HEK293 (cell line): ENCODE data around the gene FUT4.

ENCODE experiments used
- CTCF ChIA-PET: fragments of 350-600 bp; formaldehyde crosslinking; extraction: SDS; loops from one replicate; lab custom pipeline; 2021; ENCODE audit warnings: antibody characterized with exemption; lab: Yijun Ruan, JAX
- POLR2A ChIA-PET: fragments of 300-600 bp; formaldehyde crosslinking; extraction: SDS; loops from one replicate; lab custom pipeline; 2020; ENCODE audit warnings: antibody characterized with exemption, inconsistent platforms; lab: Yijun Ruan, JAX
- H3K27ac ChIP-seq: fragments of 200-500 bp; sonication (Bioruptor generic); 2 replicates; pipeline ENCODE4 v1.5.1; 2014; ENCODE audit warnings: low read depth, low read length, control low read depth, inconsistent platforms; ENCODE audit errors: extremely low read depth
- H3K36me3 ChIP-seq, 2 experiments: fragments of 200-500 bp in 1 of 2; sonication (Bioruptor generic) in 1 of 2; 1 replicate in 1 of 2; 2 replicates in 1 of 2; pipeline ENCODE4 v1.5.1; 2014 to 2017; ENCODE audit warnings: inconsistent platforms in 2 of 2, low read length in 2 of 2; ENCODE audit not compliant: control insufficient read depth in 2 of 2, insufficient read depth in 1 of 2
- H3K4me1 ChIP-seq: fragments of 200-500 bp; sonication (Bioruptor generic); 2 replicates; pipeline ENCODE4 v1.5.1; 2014; ENCODE audit warnings: mild to moderate bottlenecking, low read length, inconsistent platforms; ENCODE audit not compliant: control insufficient read depth, insufficient read depth
- H3K4me3 ChIP-seq: 2 replicates; pipeline ENCODE4 v1.5.1; 2011; ENCODE audit warnings: low read depth, mild to moderate bottlenecking, control low read depth, low read length, moderate library complexity
- H3K9me3 ChIP-seq: fragments of 200-500 bp; sonication (Bioruptor generic); 2 replicates; pipeline ENCODE4 v1.5.1; 2014; ENCODE audit warnings: low read depth, low read length, inconsistent platforms; ENCODE audit not compliant: control insufficient read depth, insufficient read depth
- GFI1B ChIP-seq: fragments of 450-650 bp; formaldehyde crosslinking; IDR thresholded peaks from 2 replicates; pipeline ENCODE4 v1.5.1; 2016; ENCODE audit warnings: missing biosample characterization, missing genetic modification characterization
- PRDM1 ChIP-seq: fragments of 450-650 bp; formaldehyde crosslinking; IDR thresholded peaks from 2 replicates; pipeline ENCODE4; 2016; ENCODE audit warnings: missing biosample characterization, missing genetic modification characterization
- ZNF121 ChIP-seq: fragments of 450-650 bp; formaldehyde crosslinking; IDR thresholded peaks from 2 replicates; pipeline ENCODE4 v1.5.1; 2016; ENCODE audit warnings: missing biosample characterization, missing genetic modification characterization
- ZNF214 ChIP-seq: fragments of 450-650 bp; formaldehyde crosslinking; IDR thresholded peaks from 2 replicates; pipeline ENCODE4 v1.5.1; 2017; ENCODE audit warnings: missing biosample characterization, mild to moderate bottlenecking, missing genetic modification characterization, borderline replicate concordance
- ZNF23 ChIP-seq: fragments of 450-650 bp; formaldehyde crosslinking; IDR thresholded peaks from 2 replicates; pipeline ENCODE4 v1.5.1; 2016; ENCODE audit warnings: missing biosample characterization, missing genetic modification characterization, borderline replicate concordance
- ZNF366 ChIP-seq: fragments of 450-650 bp; formaldehyde crosslinking; conservative IDR thresholded peaks from 2 replicates; pipeline ENCODE4 v1.5.1; 2016; ENCODE audit warnings: missing biosample characterization, missing genetic modification characterization
- ZNF423 ChIP-seq: fragments of 450-650 bp; formaldehyde crosslinking; IDR thresholded peaks from 2 replicates; pipeline ENCODE4 v1.5.1; 2016; ENCODE audit warnings: missing biosample characterization, missing genetic modification characterization
- ZNF544 ChIP-seq: fragments of 450-650 bp; formaldehyde crosslinking; IDR thresholded peaks from 2 replicates; pipeline ENCODE4 v1.5.0; 2017; ENCODE audit warnings: missing biosample characterization, missing genetic modification characterization
- ZNF571 ChIP-seq: fragments of 450-650 bp; formaldehyde crosslinking; IDR thresholded peaks from 2 replicates; pipeline ENCODE4 v1.5.0; 2017; ENCODE audit warnings: missing biosample characterization, missing genetic modification characterization
- ZNF654 ChIP-seq: fragments of 450-650 bp; formaldehyde crosslinking; IDR thresholded peaks from 2 replicates; pipeline ENCODE4 v1.5.1; 2016; ENCODE audit warnings: low read depth, missing biosample characterization, missing genetic modification characterization
- ZNF701 ChIP-seq: fragments of 450-650 bp; formaldehyde crosslinking; IDR thresholded peaks from 2 replicates; pipeline ENCODE4 v1.5.1; 2016; ENCODE audit warnings: missing biosample characterization, missing genetic modification characterization
- ZXDB ChIP-seq: fragments of 450-650 bp; formaldehyde crosslinking; IDR thresholded peaks from 2 replicates; pipeline ENCODE4 v1.5.1; 2016; ENCODE audit warnings: missing biosample characterization, missing genetic modification characterization
- TF ChIP-seq, protein P1 (sequence below): fragments of 450-650 bp; formaldehyde crosslinking; IDR thresholded peaks from 2 replicates; pipeline ENCODE4 v1.5.1; 2017; ENCODE audit warnings: missing biosample characterization, missing genetic modification characterization
- TF ChIP-seq, protein P2 (sequence below): IDR thresholded peaks from 2 replicates; pipeline ENCODE4 v1.6.1; 2011; ENCODE audit warnings: mild to moderate bottlenecking, low read depth, low read length, borderline replicate concordance
- TF ChIP-seq, protein P3 (sequence below): fragments of 450-650 bp; formaldehyde crosslinking; IDR thresholded peaks from 2 replicates; pipeline ENCODE4 v1.5.1; 2016; ENCODE audit warnings: missing biosample characterization, missing genetic modification characterization
- TF ChIP-seq, protein P4 (sequence below): fragments of 450-650 bp; formaldehyde crosslinking; conservative IDR thresholded peaks from 2 replicates; pipeline ENCODE4 v1.5.1; 2016; ENCODE audit warnings: low read depth, missing biosample characterization, missing genetic modification characterization
- TF ChIP-seq, protein P5 (sequence below): fragments of 450-650 bp; formaldehyde crosslinking; IDR thresholded peaks from 2 replicates; pipeline ENCODE4 v1.5.1; 2016; ENCODE audit warnings: missing biosample characterization, missing genetic modification characterization

Gene FUT4

DNA sequence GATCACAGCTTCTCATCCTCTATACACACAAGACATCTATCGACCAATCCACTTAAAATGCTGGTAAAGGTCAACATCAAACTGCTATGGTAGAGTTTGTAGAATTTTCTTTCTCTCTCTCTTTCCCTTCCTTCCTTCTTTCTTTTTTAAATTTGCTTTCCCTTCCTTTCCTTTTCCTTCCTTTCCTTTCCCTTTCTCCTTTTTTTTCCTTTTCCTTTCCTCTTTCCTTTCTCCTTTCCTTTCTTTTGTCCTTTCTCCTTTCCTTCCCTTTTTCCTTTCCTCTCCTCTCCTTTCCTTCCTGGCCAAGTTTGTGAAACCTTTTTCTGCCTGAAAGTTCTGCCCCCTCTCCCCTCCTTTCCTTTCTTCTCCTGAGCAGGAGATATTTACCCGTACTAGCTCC lies 28.3 kb upstream of the FUT4 start:
- Histone ChIP-seq H3K36me3 (no peaks in the 10 kb centered on the region), H3K4me3 (no peak overlapping the region), H3K4me1 (0 out of 2 replicates have a peak, but pooled peaks cover 5% of the 10 kb centered on the region)
- CTCF ChIA-PET: interaction anchor here (0.7 to 2.6 kb wide), 3 partner anchors 10 to 620 kb away, joined by 6 to 9 read pairs (median 6); no protein-coding TSS in a partner anchor
- no peak for TF ChIP-seq ZNF571
- peak; percentile 53 for TF ChIP-seq ZNF366 (tag by site-specific recombination)
- no peak for TF ChIP-seq ZNF544
- TF ChIP-seq PRDM1 (tag by site-specific recombination): peak; percentile 100
- TF ChIP-seq, all 188 proteins: peak for 2
- POLR2A ChIA-PET: no interaction called here
- Histone ChIP-seq H3K27ac (no peak overlapping the region), H3K9me3 (no peaks in the 10 kb centered on the region)

DNA sequence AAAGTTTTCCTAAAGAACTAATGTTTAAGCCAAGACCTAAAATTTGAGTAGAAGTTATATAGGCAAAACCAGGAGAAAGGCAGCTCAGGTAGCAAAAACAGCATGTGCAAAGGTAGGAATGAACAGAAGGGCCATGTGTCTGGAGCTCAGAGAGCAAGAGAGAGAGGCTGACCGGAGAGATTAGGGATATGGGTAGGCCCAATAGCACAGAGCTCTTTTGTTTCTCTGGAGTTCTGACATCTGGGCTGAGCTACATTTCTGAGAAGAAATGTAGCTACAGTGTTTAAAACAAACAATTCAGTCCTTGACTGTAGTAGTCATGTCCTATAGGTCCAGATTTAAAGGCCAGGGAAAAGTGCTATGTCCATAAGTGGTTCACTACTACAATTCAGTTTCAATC lies 27.0 kb upstream of the FUT4 start:
- CTCF ChIA-PET: interaction anchor here (0.7 to 1.8 kb wide), 9 partner anchors 9 to 1604 kb away, joined by 3 to 6 read pairs (median 3); no protein-coding TSS in a partner anchor
- Histone ChIP-seq H3K9me3 (no peaks in the 10 kb centered on the region), H3K36me3 (no peaks in the 10 kb centered on the region), H3K4me1 (0 out of 2 replicates have a peak, but pooled peaks cover 5% of the 10 kb centered on the region), H3K27ac (no peak overlapping the region), H3K4me3 (no peak overlapping the region)
- TF ChIP-seq ZNF701 (tag by site-specific recombination): no peak
- no peak for TF ChIP-seq GFI1B (tag by site-specific recombination)
- no peak for TF ChIP-seq ZXDB (tag by site-specific recombination)
- TF ChIP-seq, protein P1, sequence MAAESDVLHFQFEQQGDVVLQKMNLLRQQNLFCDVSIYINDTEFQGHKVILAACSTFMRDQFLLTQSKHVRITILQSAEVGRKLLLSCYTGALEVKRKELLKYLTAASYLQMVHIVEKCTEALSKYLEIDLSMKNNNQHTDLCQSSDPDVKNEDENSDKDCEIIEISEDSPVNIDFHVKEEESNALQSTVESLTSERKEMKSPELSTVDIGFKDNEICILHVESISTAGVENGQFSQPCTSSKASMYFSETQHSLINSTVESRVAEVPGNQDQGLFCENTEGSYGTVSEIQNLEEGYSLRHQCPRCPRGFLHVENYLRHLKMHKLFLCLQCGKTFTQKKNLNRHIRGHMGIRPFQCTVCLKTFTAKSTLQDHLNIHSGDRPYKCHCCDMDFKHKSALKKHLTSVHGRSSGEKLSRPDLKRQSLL: no peak
- TF ChIP-seq, protein P2, sequence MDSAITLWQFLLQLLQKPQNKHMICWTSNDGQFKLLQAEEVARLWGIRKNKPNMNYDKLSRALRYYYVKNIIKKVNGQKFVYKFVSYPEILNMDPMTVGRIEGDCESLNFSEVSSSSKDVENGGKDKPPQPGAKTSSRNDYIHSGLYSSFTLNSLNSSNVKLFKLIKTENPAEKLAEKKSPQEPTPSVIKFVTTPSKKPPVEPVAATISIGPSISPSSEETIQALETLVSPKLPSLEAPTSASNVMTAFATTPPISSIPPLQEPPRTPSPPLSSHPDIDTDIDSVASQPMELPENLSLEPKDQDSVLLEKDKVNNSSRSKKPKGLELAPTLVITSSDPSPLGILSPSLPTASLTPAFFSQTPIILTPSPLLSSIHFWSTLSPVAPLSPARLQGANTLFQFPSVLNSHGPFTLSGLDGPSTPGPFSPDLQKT: no peak
- no peak for TF ChIP-seq ZNF214 (tag by site-specific recombination)
- no peak for TF ChIP-seq ZNF23 (tag by site-specific recombination)
- TF ChIP-seq ZNF654 (tag by site-specific recombination): no peak
- TF ChIP-seq, protein P3, sequence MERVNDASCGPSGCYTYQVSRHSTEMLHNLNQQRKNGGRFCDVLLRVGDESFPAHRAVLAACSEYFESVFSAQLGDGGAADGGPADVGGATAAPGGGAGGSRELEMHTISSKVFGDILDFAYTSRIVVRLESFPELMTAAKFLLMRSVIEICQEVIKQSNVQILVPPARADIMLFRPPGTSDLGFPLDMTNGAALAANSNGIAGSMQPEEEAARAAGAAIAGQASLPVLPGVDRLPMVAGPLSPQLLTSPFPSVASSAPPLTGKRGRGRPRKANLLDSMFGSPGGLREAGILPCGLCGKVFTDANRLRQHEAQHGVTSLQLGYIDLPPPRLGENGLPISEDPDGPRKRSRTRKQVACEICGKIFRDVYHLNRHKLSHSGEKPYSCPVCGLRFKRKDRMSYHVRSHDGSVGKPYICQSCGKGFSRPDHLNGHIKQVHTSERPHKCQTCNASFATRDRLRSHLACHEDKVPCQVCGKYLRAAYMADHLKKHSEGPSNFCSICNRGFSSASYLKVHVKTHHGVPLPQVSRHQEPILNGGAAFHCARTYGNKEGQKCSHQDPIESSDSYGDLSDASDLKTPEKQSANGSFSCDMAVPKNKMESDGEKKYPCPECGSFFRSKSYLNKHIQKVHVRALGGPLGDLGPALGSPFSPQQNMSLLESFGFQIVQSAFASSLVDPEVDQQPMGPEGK (tag by site-specific recombination): no peak
- TF ChIP-seq ZNF121 (tag by site-specific recombination): no peak
- POLR2A ChIA-PET: no interaction called here

DNA sequence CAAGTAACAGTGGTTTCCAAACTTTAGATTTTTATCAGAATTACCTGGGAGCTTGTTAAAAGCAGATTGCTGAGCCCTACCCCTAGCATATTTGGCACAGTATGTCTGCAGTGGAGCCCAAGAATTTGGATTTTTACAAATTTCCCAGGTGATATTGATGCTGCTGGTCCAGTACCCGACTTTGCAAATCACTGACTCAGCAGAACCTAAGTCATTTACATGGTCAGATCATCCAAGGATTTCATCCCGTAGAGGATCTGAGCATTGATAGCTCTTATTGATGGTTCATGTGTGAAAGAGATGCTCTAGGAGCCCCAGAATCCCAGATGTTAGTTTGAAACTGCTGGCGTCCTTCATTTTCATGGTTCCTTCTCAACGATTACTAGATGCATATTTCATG lies 25.4 kb upstream of the FUT4 start:
- H3K27ac ChIP-seq: no peak overlapping the region
- 0 out of 2 replicates have a peak, but pooled peaks cover under 1% of the 10 kb centered on the region for H3K4me1 ChIP-seq
- no peak overlapping the region for H3K4me3 ChIP-seq
- ChIA-PET POLR2A (no interaction called here), CTCF (interaction anchor here (0.6 to 2.0 kb wide), 5 partner anchors 8 to 1907 kb away, joined by 3 to 5 read pairs (median 4); no protein-coding TSS in a partner anchor)
- H3K36me3 ChIP-seq: no peaks in the 10 kb centered on the region
- no peaks in the 10 kb centered on the region for H3K9me3 ChIP-seq
- TF ChIP-seq, protein P4, sequence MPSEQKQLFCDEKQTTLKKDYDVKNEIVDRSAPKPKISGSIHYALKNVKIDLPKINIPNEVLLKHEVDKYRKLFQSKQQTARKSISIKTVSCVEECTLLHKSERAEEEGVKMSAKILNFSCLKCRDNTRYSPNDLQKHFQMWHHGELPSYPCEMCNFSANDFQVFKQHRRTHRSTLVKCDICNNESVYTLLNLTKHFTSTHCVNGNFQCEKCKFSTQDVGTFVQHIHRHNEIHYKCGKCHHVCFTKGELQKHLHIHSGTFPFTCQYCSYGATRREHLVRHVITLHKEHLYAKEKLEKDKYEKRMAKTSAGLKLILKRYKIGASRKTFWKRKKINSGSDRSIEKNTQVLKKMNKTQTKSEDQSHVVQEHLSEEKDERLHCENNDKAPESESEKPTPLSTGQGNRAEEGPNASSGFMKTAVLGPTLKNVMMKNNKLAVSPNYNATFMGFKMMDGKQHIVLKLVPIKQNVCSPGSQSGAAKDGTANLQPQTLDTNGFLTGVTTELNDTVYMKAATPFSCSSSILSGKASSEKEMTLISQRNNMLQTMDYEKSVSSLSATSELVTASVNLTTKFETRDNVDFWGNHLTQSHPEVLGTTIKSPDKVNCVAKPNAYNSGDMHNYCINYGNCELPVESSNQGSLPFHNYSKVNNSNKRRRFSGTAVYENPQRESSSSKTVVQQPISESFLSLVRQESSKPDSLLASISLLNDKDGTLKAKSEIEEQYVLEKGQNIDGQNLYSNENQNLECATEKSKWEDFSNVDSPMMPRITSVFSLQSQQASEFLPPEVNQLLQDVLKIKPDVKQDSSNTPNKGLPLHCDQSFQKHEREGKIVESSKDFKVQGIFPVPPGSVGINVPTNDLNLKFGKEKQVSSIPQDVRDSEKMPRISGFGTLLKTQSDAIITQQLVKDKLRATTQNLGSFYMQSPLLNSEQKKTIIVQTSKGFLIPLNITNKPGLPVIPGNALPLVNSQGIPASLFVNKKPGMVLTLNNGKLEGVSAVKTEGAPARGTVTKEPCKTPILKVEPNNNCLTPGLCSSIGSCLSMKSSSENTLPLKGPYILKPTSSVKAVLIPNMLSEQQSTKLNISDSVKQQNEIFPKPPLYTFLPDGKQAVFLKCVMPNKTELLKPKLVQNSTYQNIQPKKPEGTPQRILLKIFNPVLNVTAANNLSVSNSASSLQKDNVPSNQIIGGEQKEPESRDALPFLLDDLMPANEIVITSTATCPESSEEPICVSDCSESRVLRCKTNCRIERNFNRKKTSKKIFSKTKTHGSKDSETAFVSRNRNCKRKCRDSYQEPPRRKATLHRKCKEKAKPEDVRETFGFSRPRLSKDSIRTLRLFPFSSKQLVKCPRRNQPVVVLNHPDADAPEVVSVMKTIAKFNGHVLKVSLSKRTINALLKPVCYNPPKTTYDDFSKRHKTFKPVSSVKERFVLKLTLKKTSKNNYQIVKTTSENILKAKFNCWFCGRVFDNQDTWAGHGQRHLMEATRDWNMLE (tag by site-specific recombination): no peak
- TF ChIP-seq, protein P1: no peak
- TF ChIP-seq, protein P5, sequence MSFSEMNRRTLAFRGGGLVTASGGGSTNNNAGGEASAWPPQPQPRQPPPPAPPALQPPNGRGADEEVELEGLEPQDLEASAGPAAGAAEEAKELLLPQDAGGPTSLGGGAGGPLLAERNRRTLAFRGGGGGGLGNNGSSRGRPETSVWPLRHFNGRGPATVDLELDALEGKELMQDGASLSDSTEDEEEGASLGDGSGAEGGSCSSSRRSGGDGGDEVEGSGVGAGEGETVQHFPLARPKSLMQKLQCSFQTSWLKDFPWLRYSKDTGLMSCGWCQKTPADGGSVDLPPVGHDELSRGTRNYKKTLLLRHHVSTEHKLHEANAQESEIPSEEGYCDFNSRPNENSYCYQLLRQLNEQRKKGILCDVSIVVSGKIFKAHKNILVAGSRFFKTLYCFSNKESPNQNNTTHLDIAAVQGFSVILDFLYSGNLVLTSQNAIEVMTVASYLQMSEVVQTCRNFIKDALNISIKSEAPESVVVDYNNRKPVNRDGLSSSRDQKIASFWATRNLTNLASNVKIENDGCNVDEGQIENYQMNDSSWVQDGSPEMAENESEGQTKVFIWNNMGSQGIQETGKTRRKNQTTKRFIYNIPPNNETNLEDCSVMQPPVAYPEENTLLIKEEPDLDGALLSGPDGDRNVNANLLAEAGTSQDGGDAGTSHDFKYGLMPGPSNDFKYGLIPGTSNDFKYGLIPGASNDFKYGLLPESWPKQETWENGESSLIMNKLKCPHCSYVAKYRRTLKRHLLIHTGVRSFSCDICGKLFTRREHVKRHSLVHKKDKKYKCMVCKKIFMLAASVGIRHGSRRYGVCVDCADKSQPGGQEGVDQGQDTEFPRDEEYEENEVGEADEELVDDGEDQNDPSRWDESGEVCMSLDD (tag by site-specific recombination): no peak
- TF ChIP-seq ZNF423: no peak
